Measurements from ENCODE around the gene EFTUD2. TPM values are rescaled to one million over a fixed set of nuclear protein-coding genes. Genes with fewer than 3 reads are reported as not detected.

EFTUD2 gene
- total and polyA plus RNA-seq, 2 of the 13 experiments (the other 11 are each of a cell fraction or from before 2014, with no cell fraction given), result 111 to 137 TPM

- TF ChIP-seq, protein P1, sequence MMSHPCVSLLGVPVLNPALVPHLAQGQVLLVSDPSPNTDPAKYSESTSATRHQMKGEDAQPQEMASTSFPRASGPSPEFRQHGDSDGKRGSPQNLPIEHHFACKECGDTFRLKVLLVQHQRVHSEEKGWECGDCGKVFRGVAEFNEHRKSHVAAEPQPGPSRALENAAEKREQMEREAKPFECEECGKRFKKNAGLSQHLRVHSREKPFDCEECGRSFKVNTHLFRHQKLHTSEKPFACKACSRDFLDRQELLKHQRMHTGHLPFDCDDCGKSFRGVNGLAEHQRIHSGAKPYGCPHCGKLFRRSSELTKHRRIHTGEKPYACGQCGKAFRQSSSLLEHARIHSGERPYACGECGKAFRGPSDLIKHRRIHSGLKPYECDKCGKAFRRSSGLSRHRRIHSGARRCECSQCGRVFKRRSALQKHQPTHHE (CRISPR knock-in tag; IDR thresholded peaks at IDR 0.05; ENCODE audit: borderline replicate concordance), result no peak
- TF ChIP-seq DNMT3B (CRISPR knock-in tag; conservative IDR thresholded peaks at IDR 0.05), result no peak
- TF ChIP-seq KAT7 (CRISPR knock-in tag; IDR thresholded peaks at IDR 0.05; ENCODE audit: borderline replicate concordance), result peak; percentile 61; the same call in 1 of the 2 replicates
- no peak for TF ChIP-seq FOXJ3 (CRISPR knock-in tag; IDR thresholded peaks at IDR 0.05; ENCODE audit: borderline replicate concordance)
- TF ChIP-seq, protein P2, sequence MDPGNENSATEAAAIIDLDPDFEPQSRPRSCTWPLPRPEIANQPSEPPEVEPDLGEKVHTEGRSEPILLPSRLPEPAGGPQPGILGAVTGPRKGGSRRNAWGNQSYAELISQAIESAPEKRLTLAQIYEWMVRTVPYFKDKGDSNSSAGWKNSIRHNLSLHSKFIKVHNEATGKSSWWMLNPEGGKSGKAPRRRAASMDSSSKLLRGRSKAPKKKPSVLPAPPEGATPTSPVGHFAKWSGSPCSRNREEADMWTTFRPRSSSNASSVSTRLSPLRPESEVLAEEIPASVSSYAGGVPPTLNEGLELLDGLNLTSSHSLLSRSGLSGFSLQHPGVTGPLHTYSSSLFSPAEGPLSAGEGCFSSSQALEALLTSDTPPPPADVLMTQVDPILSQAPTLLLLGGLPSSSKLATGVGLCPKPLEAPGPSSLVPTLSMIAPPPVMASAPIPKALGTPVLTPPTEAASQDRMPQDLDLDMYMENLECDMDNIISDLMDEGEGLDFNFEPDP (CRISPR knock-in tag; conservative IDR thresholded peaks at IDR 0.05), result no peak
- TF ChIP-seq ZNF589 (CRISPR knock-in tag; conservative IDR thresholded peaks at IDR 0.05), result 0 out of 2 replicates have a peak, but pooled peaks have one; percentile 54
- no peak for TF ChIP-seq KDM6A (CRISPR knock-in tag; IDR thresholded peaks at IDR 0.05; ENCODE audit: low read depth)
- no peak for TF ChIP-seq RBM39 (IDR thresholded peaks at IDR 0.05; ENCODE audit: low read depth, low read length, poor library complexity, severe bottlenecking)
- TF ChIP-seq ZNF138 (CRISPR knock-in tag; IDR thresholded peaks at IDR 0.05; ENCODE audit: low read depth), result no peak
- no peak for TF ChIP-seq CENPT (CRISPR knock-in tag; IDR thresholded peaks at IDR 0.05; ENCODE audit: low read depth)
- TF ChIP-seq ZNF484 (CRISPR knock-in tag; IDR thresholded peaks at IDR 0.05; ENCODE audit: borderline replicate concordance, low read depth), result no peak
- no peak for TF ChIP-seq AHR (CRISPR knock-in tag; IDR thresholded peaks at IDR 0.05)
- TF ChIP-seq, protein P3, sequence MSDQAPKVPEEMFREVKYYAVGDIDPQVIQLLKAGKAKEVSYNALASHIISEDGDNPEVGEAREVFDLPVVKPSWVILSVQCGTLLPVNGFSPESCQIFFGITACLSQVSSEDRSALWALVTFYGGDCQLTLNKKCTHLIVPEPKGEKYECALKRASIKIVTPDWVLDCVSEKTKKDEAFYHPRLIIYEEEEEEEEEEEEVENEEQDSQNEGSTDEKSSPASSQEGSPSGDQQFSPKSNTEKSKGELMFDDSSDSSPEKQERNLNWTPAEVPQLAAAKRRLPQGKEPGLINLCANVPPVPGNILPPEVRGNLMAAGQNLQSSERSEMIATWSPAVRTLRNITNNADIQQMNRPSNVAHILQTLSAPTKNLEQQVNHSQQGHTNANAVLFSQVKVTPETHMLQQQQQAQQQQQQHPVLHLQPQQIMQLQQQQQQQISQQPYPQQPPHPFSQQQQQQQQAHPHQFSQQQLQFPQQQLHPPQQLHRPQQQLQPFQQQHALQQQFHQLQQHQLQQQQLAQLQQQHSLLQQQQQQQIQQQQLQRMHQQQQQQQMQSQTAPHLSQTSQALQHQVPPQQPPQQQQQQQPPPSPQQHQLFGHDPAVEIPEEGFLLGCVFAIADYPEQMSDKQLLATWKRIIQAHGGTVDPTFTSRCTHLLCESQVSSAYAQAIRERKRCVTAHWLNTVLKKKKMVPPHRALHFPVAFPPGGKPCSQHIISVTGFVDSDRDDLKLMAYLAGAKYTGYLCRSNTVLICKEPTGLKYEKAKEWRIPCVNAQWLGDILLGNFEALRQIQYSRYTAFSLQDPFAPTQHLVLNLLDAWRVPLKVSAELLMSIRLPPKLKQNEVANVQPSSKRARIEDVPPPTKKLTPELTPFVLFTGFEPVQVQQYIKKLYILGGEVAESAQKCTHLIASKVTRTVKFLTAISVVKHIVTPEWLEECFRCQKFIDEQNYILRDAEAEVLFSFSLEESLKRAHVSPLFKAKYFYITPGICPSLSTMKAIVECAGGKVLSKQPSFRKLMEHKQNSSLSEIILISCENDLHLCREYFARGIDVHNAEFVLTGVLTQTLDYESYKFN (CRISPR knock-in tag; conservative IDR thresholded peaks at IDR 0.05), result 0 out of 2 replicates have a peak, but pooled peaks have one; percentile 34
- TF ChIP-seq ZNF350 (CRISPR knock-in tag; IDR thresholded peaks at IDR 0.05; ENCODE audit: borderline replicate concordance, low read depth), result peak; percentile 53
- TF ChIP-seq ZNF619 (CRISPR knock-in tag; IDR thresholded peaks at IDR 0.05), result peak; percentile 51; the same call in 1 of the 2 replicates
- TF ChIP-seq, protein P4, sequence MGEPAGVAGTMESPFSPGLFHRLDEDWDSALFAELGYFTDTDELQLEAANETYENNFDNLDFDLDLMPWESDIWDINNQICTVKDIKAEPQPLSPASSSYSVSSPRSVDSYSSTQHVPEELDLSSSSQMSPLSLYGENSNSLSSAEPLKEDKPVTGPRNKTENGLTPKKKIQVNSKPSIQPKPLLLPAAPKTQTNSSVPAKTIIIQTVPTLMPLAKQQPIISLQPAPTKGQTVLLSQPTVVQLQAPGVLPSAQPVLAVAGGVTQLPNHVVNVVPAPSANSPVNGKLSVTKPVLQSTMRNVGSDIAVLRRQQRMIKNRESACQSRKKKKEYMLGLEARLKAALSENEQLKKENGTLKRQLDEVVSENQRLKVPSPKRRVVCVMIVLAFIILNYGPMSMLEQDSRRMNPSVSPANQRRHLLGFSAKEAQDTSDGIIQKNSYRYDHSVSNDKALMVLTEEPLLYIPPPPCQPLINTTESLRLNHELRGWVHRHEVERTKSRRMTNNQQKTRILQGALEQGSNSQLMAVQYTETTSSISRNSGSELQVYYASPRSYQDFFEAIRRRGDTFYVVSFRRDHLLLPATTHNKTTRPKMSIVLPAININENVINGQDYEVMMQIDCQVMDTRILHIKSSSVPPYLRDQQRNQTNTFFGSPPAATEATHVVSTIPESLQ (CRISPR knock-in tag; conservative IDR thresholded peaks at IDR 0.05), result no peak
- TF ChIP-seq, protein P5, sequence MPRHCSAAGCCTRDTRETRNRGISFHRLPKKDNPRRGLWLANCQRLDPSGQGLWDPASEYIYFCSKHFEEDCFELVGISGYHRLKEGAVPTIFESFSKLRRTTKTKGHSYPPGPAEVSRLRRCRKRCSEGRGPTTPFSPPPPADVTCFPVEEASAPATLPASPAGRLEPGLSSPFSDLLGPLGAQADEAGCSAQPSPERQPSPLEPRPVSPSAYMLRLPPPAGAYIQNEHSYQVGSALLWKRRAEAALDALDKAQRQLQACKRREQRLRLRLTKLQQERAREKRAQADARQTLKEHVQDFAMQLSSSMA (CRISPR knock-in tag; IDR thresholded peaks at IDR 0.05), result no peak
- TF ChIP-seq ZIK1 (CRISPR knock-in tag; IDR thresholded peaks at IDR 0.05; ENCODE audit: borderline replicate concordance, low read depth), result no peak
- TF ChIP-seq SATB2 (CRISPR knock-in tag; IDR thresholded peaks at IDR 0.05), result no peak
Observed at GRCh38 chr17:44911133-44912001, 12.1 kb upstream of the EFTUD2 start (continued).
